K562 (cell line): Measurements from ENCODE around the gene TRMT2A. TPM values are rescaled to one million over a fixed set of nuclear protein-coding genes. Genes with fewer than 3 reads are reported as not detected.

Experiments used
- CBFA2T3 ChIP-seq: fragments of 450-650 bp; IDR thresholded peaks from 2 replicates; pipeline ENCODE4 v1.6.1; 2017
- CREM ChIP-seq: IDR thresholded peaks from 2 replicates; pipeline ENCODE4 v1.6.1; 2014; ENCODE audit warnings: antibody characterized with exemption, low read depth
- HDGF ChIP-seq: fragments of 450-650 bp; IDR thresholded peaks from 2 replicates; pipeline ENCODE4 v1.6.1; 2016
- KAT7 ChIP-seq: sonication (generic); formaldehyde crosslinking; IDR thresholded peaks from 2 replicates; pipeline ENCODE4 v1.8.0; 2022; ENCODE audit warnings: missing genetic modification reagents, mild to moderate bottlenecking, borderline replicate concordance
- KDM5B ChIP-seq: fragments of 200-600 bp; sonication (generic); IDR thresholded peaks from 2 replicates; pipeline ENCODE4 v1.6.1; 2012; ENCODE audit warnings: low read depth, mild to moderate bottlenecking, moderate library complexity, low read length, control low read depth, inconsistent platforms; ENCODE audit not compliant: insufficient replicate concordance
- NCOA1 ChIP-seq: fragments of 450-650 bp; IDR thresholded peaks from 2 replicates; pipeline ENCODE4 v1.6.1; 2016; ENCODE audit warnings: low read depth
- SOX6 ChIP-seq: fragments of 450-650 bp; IDR thresholded peaks from 2 replicates; pipeline ENCODE4 v1.6.1; 2014; ENCODE audit warnings: mild to moderate bottlenecking
- TAF7 ChIP-seq: fragments of 450-650 bp; IDR thresholded peaks from 2 replicates; pipeline ENCODE4 v1.6.1; 2016; ENCODE audit warnings: missing genetic modification characterization, missing compliant biosample characterization
- TOE1 ChIP-seq, 2 experiments: fragments of 450-650 bp in 1 of 2; sonication (generic) in 1 of 2; formaldehyde crosslinking in 1 of 2; IDR thresholded peaks; 2 replicates each; pipeline versions ENCODE4 v1.7.1 to v1.8.0; 2016 to 2022; ENCODE audit warnings: borderline replicate concordance in 2 of 2, mild to moderate bottlenecking in 2 of 2, antibody characterized with exemption in 1 of 2, inconsistent platforms in 1 of 2, low read depth in 1 of 2, missing genetic modification reagents in 1 of 2, moderate library complexity in 1 of 2
- ZBTB8A ChIP-seq: fragments of 450-650 bp; IDR thresholded peaks from 2 replicates; pipeline ENCODE4 v1.6.1; 2018; ENCODE audit warnings: mild to moderate bottlenecking, moderate library complexity; ENCODE audit not compliant: partially characterized antibody
- ZNF239 ChIP-seq: fragments of 250-450 bp; sonication (Bioruptor Pico); IDR thresholded peaks from 2 replicates; pipeline ENCODE4 v1.4.0; 2020; ENCODE audit warnings: mild to moderate bottlenecking
- ZNF586 ChIP-seq: fragments of 450-650 bp; formaldehyde crosslinking; conservative IDR thresholded peaks from 2 replicates; pipeline ENCODE4 v1.4.0; 2020; ENCODE audit warnings: mild to moderate bottlenecking, moderate library complexity
- polyA plus RNA-seq, 8 experiments: library from polyadenylated mRNA; depleted of rRNA in 4 of 8; stranded (reverse) in 5 of 8; unstranded in 3 of 8; fragments of >200 nt; fragmentation: Nextera tagmentation in 2 of 8; fragmentation: Illumina TruSeq in 1 of 8; extraction: Ambion mirVana in 2 of 8; extraction: Trizol in 1 of 8; gene quantifications; 2 replicates each; pipeline versions ENCODE4 v1.2.1 to v1.2.3, GENCODE V29; 2011 to 2014; ENCODE audit warnings: inconsistent platforms in 1 of 8, missing spikeins in 1 of 8
- total RNA-seq, 7 experiments: library from RNA; depleted of rRNA in 6 of 7; stranded (reverse); fragments of >200 nt in 6 of 7; fragmentation: Illumina TruSeq in 2 of 7; extraction: Trizol in 2 of 7; gene quantifications; 2 replicates each; pipeline versions ENCODE4 v1.2.1 to v1.2.3, GENCODE V29; 2011 to 2021; ENCODE audit warnings: low replicate concordance in 1 of 7
- TF ChIP-seq, protein P1 (sequence below): fragments of 450-650 bp; IDR thresholded peaks from 2 replicates; pipeline ENCODE4 v1.6.1; 2017; ENCODE audit warnings: mild to moderate bottlenecking, moderate library complexity
- TF ChIP-seq, protein P2 (sequence below): fragments of 450-650 bp; IDR thresholded peaks from 2 replicates; pipeline ENCODE4 v1.6.1; 2018; ENCODE audit warnings: mild to moderate bottlenecking, low read depth; ENCODE audit not compliant: partially characterized antibody
- TF ChIP-seq, protein P3 (sequence below): sonication (generic); formaldehyde crosslinking; IDR thresholded peaks from 2 replicates; pipeline ENCODE4 v1.8.1; 2023; ENCODE audit warnings: mild to moderate bottlenecking, missing genetic modification reagents
- TF ChIP-seq, protein P4 (sequence below), 2 experiments: fragments of 450-650 bp in 1 of 2; sonication (generic) in 1 of 2; formaldehyde crosslinking in 1 of 2; IDR thresholded peaks in 1 of 2; conservative IDR thresholded peaks in 1 of 2; 2 replicates each; pipeline versions ENCODE4 v1.6.1 to v1.8.1; 2016 to 2023; ENCODE audit warnings: mild to moderate bottlenecking in 2 of 2, moderate library complexity in 2 of 2, inconsistent platforms in 1 of 2, missing genetic modification reagents in 1 of 2
- TF ChIP-seq, protein P5 (sequence below): fragments of 250-450 bp; sonication (Bioruptor Pico); IDR thresholded peaks from 2 replicates; pipeline ENCODE4 v1.5.1; 2021; ENCODE audit warnings: mild to moderate bottlenecking
- TF ChIP-seq, protein P6 (sequence below): sonication (generic); formaldehyde crosslinking; IDR thresholded peaks from 2 replicates; pipeline ENCODE4 v1.9.0; 2022; ENCODE audit warnings: mild to moderate bottlenecking, missing genetic modification reagents

TRMT2A gene
- total and polyA plus RNA-seq, 9 of the 15 experiments (the other 6 are each of a cell fraction or from before 2014, with no cell fraction given) = 1.6 to 265 (median 140) TPM

DNA sequence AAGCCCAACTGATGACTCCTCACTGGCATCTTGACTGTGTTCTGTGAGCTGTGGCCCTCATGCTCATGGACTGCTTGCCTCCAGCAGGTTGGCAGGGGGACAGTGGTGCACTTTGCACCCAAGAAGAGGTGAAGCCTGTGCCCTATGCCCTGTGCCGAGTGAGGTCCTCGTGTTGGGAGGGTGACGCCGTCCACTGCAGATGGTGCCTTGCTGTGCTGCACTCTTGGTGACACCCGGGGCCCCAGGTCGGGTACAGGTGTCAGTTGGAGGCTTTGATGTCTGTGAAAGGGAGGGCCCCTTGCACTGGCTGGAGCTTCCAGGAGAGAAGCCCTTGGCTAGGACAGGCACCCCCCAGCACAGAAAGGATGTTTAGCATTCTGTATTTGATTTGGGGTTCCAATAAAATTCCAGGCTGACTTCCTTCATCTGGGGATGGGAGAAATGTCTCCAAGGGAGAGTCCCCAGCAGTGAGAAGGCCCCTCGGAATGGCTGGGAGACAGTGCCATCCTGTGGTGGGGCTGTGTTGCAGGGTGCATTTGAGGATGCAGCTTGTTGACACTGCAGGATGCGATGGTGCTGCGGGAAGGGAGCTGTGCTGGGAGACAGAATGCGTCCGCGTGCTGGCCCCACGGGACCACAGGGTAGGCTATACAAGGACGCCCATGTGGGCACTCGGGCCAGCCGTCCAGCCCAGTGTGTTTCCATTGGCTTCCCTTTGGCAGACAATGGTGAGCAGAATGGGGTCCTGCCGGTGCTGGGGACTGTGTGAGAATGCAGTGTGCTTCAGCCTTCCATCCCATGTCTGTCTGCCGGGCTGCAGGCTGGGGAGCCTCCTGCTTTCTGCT, 12.1 kb upstream of the TRMT2A start (continued):
- TF ChIP-seq, protein P1, sequence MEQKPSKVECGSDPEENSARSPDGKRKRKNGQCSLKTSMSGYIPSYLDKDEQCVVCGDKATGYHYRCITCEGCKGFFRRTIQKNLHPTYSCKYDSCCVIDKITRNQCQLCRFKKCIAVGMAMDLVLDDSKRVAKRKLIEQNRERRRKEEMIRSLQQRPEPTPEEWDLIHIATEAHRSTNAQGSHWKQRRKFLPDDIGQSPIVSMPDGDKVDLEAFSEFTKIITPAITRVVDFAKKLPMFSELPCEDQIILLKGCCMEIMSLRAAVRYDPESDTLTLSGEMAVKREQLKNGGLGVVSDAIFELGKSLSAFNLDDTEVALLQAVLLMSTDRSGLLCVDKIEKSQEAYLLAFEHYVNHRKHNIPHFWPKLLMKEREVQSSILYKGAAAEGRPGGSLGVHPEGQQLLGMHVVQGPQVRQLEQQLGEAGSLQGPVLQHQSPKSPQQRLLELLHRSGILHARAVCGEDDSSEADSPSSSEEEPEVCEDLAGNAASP = no peak
- TF ChIP-seq NCOA1 (no peak), TAF7 (tag) (no peak), ZNF586 (CRISPR knock-in tag) (peak; percentile 80; the same call in 1 of the 2 replicates), KDM5B (peak; percentile 67), CBFA2T3 (no peak), ZBTB8A (no peak), HDGF (peak; percentile 93), ZNF239 (CRISPR knock-in tag) (peak; percentile 16; the same call in 1 of the 2 replicates), KAT7 (CRISPR knock-in tag) (no peak), SOX6 (peak; percentile 24; the same call in 1 of the 2 replicates), TOE1 (IDR thresholded peaks at IDR 0.05; ENCODE audit: borderline replicate concordance) (no peak; the same call in 1 of the 2 replicates), TOE1 (CRISPR knock-in tag; IDR thresholded peaks at IDR 0.05; ENCODE audit: borderline replicate concordance, low read depth) (no peak), CREM (peak; percentile 84)
- TF ChIP-seq, protein P2, sequence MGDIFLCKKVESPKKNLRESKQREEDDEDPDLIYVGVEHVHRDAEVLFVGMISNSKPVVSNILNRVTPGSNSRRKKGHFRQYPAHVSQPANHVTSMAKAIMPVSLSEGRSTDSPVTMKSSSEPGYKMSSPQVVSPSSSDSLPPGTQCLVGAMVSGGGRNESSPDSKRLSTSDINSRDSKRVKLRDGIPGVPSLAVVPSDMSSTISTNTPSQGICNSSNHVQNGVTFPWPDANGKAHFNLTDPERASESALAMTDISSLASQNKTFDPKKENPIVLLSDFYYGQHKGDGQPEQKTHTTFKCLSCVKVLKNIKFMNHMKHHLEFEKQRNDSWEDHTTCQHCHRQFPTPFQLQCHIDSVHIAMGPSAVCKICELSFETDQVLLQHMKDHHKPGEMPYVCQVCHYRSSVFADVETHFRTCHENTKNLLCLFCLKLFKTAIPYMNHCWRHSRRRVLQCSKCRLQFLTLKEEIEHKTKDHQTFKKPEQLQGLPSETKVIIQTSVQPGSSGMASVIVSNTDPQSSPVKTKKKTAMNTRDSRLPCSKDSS = no peak
- TF ChIP-seq, protein P3, sequence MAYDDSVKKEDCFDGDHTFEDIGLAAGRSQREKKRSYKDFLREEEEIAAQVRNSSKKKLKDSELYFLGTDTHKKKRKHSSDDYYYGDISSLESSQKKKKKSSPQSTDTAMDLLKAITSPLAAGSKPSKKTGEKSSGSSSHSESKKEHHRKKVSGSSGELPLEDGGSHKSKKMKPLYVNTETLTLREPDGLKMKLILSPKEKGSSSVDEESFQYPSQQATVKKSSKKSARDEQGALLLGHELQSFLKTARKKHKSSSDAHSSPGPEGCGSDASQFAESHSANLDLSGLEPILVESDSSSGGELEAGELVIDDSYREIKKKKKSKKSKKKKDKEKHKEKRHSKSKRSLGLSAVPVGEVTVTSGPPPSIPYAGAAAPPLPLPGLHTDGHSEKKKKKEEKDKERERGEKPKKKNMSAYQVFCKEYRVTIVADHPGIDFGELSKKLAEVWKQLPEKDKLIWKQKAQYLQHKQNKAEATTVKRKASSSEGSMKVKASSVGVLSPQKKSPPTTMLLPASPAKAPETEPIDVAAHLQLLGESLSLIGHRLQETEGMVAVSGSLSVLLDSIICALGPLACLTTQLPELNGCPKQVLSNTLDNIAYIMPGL (CRISPR knock-in tag) = peak; percentile 85; the same call in 1 of the 2 replicates
- TF ChIP-seq, protein P4, sequence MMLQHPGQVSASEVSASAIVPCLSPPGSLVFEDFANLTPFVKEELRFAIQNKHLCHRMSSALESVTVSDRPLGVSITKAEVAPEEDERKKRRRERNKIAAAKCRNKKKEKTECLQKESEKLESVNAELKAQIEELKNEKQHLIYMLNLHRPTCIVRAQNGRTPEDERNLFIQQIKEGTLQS (IDR thresholded peaks at IDR 0.05) = no peak
- TF ChIP-seq, protein P4 (CRISPR knock-in tag; conservative IDR thresholded peaks at IDR 0.05) = peak; percentile 83; the same call in 1 of the 2 replicates
- TF ChIP-seq, protein P5, sequence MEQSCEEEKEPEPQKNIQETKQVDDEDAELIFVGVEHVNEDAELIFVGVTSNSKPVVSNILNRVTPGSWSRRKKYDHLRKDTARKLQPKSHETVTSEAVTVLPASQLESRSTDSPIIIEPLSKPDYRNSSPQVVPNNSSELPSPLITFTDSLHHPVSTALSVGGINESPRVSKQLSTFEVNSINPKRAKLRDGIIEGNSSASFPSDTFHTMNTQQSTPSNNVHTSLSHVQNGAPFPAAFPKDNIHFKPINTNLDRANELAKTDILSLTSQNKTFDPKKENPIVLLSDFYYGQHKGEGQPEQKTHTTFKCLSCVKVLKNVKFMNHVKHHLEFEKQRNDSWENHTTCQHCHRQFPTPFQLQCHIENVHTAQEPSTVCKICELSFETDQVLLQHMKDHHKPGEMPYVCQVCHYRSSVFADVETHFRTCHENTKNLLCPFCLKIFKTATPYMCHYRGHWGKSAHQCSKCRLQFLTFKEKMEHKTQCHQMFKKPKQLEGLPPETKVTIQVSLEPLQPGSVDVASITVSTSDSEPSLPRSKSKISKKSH (CRISPR knock-in tag) = no peak; the same call in 1 of the 2 replicates
- TF ChIP-seq, protein P6, sequence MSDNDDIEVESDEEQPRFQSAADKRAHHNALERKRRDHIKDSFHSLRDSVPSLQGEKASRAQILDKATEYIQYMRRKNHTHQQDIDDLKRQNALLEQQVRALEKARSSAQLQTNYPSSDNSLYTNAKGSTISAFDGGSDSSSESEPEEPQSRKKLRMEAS (CRISPR knock-in tag) = no peak
